Neuron (in vitro differentiated cells): Measurements from ENCODE around the gene MANEAL.

Source experiments
- H2AFZ ChIP-seq: one replicate; pipeline ENCODE4 v1.6.1; 2013; ENCODE audit warnings: low read depth, mild to moderate bottlenecking, inconsistent platforms, low read length, moderate library complexity
- H3K27me3 ChIP-seq: one replicate; pipeline ENCODE4 v1.6.1; 2013; ENCODE audit warnings: low read length; ENCODE audit not compliant: insufficient read depth
- H3K36me3 ChIP-seq: one replicate; pipeline ENCODE4 v1.6.1; 2013; ENCODE audit warnings: low read length; ENCODE audit not compliant: insufficient read depth
- H3K4me1 ChIP-seq: one replicate; pipeline ENCODE4 v1.6.1; 2013; ENCODE audit warnings: low read length; ENCODE audit not compliant: insufficient read depth
- H3K4me3 ChIP-seq: 2 replicates; pipeline ENCODE4 v1.5.1; 2013; ENCODE audit warnings: mild to moderate bottlenecking, low read length, moderate library complexity
- H3K9me3 ChIP-seq: one replicate; pipeline ENCODE4 v1.6.1; 2013; ENCODE audit warnings: low read length

MANEAL gene

GRCh38 chr1:37821481-37821880 lies 27.8 kb downstream of the MANEAL start:
- Histone ChIP-seq H2AFZ (no peak overlapping the region), H3K4me3 (no peak overlapping the region), H3K4me1 (no peaks in the 10 kb centered on the region), H3K27me3 (no peaks in the 10 kb centered on the region), H3K9me3 (no peaks in the 10 kb centered on the region), H3K36me3 (peaks cover 63% of the 10 kb centered on the region)

- no peak overlapping the region for H2AFZ ChIP-seq
- no peaks in the 10 kb centered on the region for H3K4me1 ChIP-seq
- no peaks in the 10 kb centered on the region for H3K27me3 ChIP-seq
- no peaks in the 10 kb centered on the region for H3K9me3 ChIP-seq
- no peak overlapping the region for H3K4me3 ChIP-seq
- H3K36me3 ChIP-seq = peaks cover 59% of the 10 kb centered on the region
Measured at GRCh38 chr1:37822906-37823815, 29.5 kb downstream of the MANEAL start.

- peaks cover 59% of the 10 kb centered on the region for H3K36me3 ChIP-seq
- H3K4me3 ChIP-seq = no peak overlapping the region
- H3K4me1 ChIP-seq = no peaks in the 10 kb centered on the region
- H3K27me3 ChIP-seq = no peaks in the 10 kb centered on the region
- H3K9me3 ChIP-seq = no peaks in the 10 kb centered on the region
- no peak overlapping the region for H2AFZ ChIP-seq
Measured at GRCh38 chr1:37824001-37824400, 30.4 kb downstream of the MANEAL start.

GRCh38 chr1:37825506-37825905 lies 31.9 kb downstream of the MANEAL start:
- Histone ChIP-seq H3K27me3 (no peaks in the 10 kb centered on the region), H3K4me1 (no peaks in the 10 kb centered on the region), H3K4me3 (no peak overlapping the region), H3K9me3 (no peaks in the 10 kb centered on the region), H3K36me3 (peaks cover 51% of the 10 kb centered on the region), H2AFZ (no peak overlapping the region)

- peaks cover 44% of the 10 kb centered on the region for H3K36me3 ChIP-seq
- no peaks in the 10 kb centered on the region for H3K9me3 ChIP-seq
- H2AFZ ChIP-seq = no peak overlapping the region
- no peaks in the 10 kb centered on the region for H3K4me1 ChIP-seq
- H3K27me3 ChIP-seq = no peaks in the 10 kb centered on the region
- no peak overlapping the region for H3K4me3 ChIP-seq
Measured at GRCh38 chr1:37828410-37829074, 34.9 kb downstream of the MANEAL start.

GRCh38 chr1:37831109-37831508 lies 37.5 kb downstream of the MANEAL start:
- no peaks in the 10 kb centered on the region for H3K9me3 ChIP-seq
- H2AFZ ChIP-seq = no peak overlapping the region
- H3K4me3 ChIP-seq = no peak overlapping the region
- H3K4me1 ChIP-seq = no peaks in the 10 kb centered on the region
- H3K36me3 ChIP-seq = peaks cover 60% of the 10 kb centered on the region
- no peaks in the 10 kb centered on the region for H3K27me3 ChIP-seq

- H3K4me3 ChIP-seq = no peak overlapping the region
- H3K4me1 ChIP-seq = no peaks in the 10 kb centered on the region
- H3K36me3 ChIP-seq = peaks cover 61% of the 10 kb centered on the region
- H3K9me3 ChIP-seq = no peaks in the 10 kb centered on the region
- H2AFZ ChIP-seq = no peak overlapping the region
- no peaks in the 10 kb centered on the region for H3K27me3 ChIP-seq
Measured at GRCh38 chr1:37831809-37832208, 38.2 kb downstream of the MANEAL start.

GRCh38 chr1:37836788-37837187 lies 43.1 kb downstream of the MANEAL start:
- Histone ChIP-seq H3K36me3 (peaks cover 62% of the 10 kb centered on the region), H3K4me3 (no peak overlapping the region), H3K4me1 (no peaks in the 10 kb centered on the region), H3K9me3 (no peaks in the 10 kb centered on the region), H2AFZ (no peak overlapping the region), H3K27me3 (no peaks in the 10 kb centered on the region)

- Histone ChIP-seq H3K4me1 (no peaks in the 10 kb centered on the region), H3K9me3 (no peaks in the 10 kb centered on the region), H2AFZ (no peak overlapping the region), H3K27me3 (no peaks in the 10 kb centered on the region), H3K36me3 (peaks cover 43% of the 10 kb centered on the region), H3K4me3 (no peak overlapping the region)
Measured at GRCh38 chr1:37839676-37840075, 46.0 kb downstream of the MANEAL start.

GRCh38 chr1:37840711-37841110 lies 47.1 kb downstream of the MANEAL start:
- H3K27me3 ChIP-seq = no peaks in the 10 kb centered on the region
- H2AFZ ChIP-seq = no peak overlapping the region
- no peaks in the 10 kb centered on the region for H3K9me3 ChIP-seq
- peaks cover 36% of the 10 kb centered on the region for H3K36me3 ChIP-seq
- H3K4me1 ChIP-seq = no peaks in the 10 kb centered on the region
- no peak overlapping the region for H3K4me3 ChIP-seq

GRCh38 chr1:37841652-37842051 lies 48.0 kb downstream of the MANEAL start:
- Histone ChIP-seq H3K27me3 (no peaks in the 10 kb centered on the region), H3K4me3 (no peak overlapping the region), H3K4me1 (no peaks in the 10 kb centered on the region), H2AFZ (no peak overlapping the region), H3K36me3 (peaks cover 29% of the 10 kb centered on the region), H3K9me3 (no peaks in the 10 kb centered on the region)

- Histone ChIP-seq H3K36me3 (peaks cover 11% of the 10 kb centered on the region), H3K9me3 (no peaks in the 10 kb centered on the region), H3K4me3 (no peak overlapping the region), H3K27me3 (no peaks in the 10 kb centered on the region), H2AFZ (no peak overlapping the region), H3K4me1 (no peaks in the 10 kb centered on the region)
Measured at GRCh38 chr1:37844536-37844935, 50.9 kb downstream of the MANEAL start.

- Histone ChIP-seq H2AFZ (no peak overlapping the region), H3K4me1 (no peaks in the 10 kb centered on the region), H3K27me3 (no peaks in the 10 kb centered on the region), H3K36me3 (peaks cover 10% of the 10 kb centered on the region), H3K9me3 (no peaks in the 10 kb centered on the region), H3K4me3 (no peak overlapping the region)
Measured at GRCh38 chr1:37845049-37845646, 51.5 kb downstream of the MANEAL start.
